HUES64 (cell line): ENCODE measurements around the gene DENND5B.
"Not testable (repeated sequence)": the region's sequence is repeated elsewhere in the genome, so short reads cannot be mapped to it uniquely, and the experiment has no call there.

ENCODE experiments used
- H3K27ac ChIP-seq: 2 replicates; pipeline ENCODE4 v1.7.0; 2013; ENCODE audit warnings: low read depth, low read length, inconsistent platforms
- H3K27me3 ChIP-seq: 2 replicates; pipeline ENCODE4 v1.6.1; 2013; ENCODE audit warnings: mild to moderate bottlenecking, low read length; ENCODE audit not compliant: insufficient read depth
- H3K36me3 ChIP-seq: 2 replicates; pipeline ENCODE4 v1.6.1; 2013; ENCODE audit warnings: mild to moderate bottlenecking, low read length; ENCODE audit not compliant: insufficient read depth
- H3K4me1 ChIP-seq: 2 replicates; pipeline ENCODE4 v1.6.1; 2013; ENCODE audit warnings: mild to moderate bottlenecking, low read length, moderate library complexity; ENCODE audit not compliant: insufficient read depth
- H3K4me3 ChIP-seq: 2 replicates; pipeline ENCODE4 v1.5.1; 2013; ENCODE audit warnings: mild to moderate bottlenecking, low read length, moderate library complexity
- H3K9ac ChIP-seq: 2 replicates; pipeline ENCODE4 v1.6.1; 2013; ENCODE audit warnings: mild to moderate bottlenecking, low read depth, low read length
- H3K9me3 ChIP-seq: 2 replicates; pipeline ENCODE4 v1.6.1; 2013; ENCODE audit warnings: low read depth, low read length; ENCODE audit not compliant: insufficient read depth
- WGBS: fragments of 150-250, 120-280 bp; methylation state at CpG from one replicate; pipeline ENCODE4 v1.1.7; 2013; ENCODE audit warnings: missing lambda C conversion rate; 5-methylcytosine and 5-hydroxymethylcytosine counted together

Gene DENND5B

DNA sequence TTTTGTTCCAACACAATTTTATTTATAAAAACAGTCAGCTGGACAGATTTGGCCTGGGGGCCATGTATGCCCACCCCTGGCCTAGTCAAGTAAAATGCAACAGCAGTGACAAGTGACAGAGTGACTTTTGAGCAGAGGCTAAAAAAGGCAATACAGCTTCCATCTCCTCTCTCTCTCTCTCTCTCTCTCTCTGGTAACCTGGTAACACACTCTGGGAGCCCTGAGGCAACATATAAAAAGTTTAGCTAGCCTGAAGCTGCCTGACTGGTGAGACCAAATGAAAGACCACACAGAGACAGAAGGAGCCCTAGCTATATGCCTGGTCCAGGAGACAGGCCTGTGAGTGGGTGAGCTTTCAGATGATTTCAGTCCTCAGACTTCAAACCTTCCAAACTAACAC, 105.4 kb downstream of the DENND5B start:
- Histone ChIP-seq H3K36me3 (no peaks in the 10 kb centered on the region), H3K9me3 (no peaks in the 10 kb centered on the region), H3K27ac (no peak overlapping the region)

GRCh38 chr12:31482816-31483215, 108.1 kb downstream of the DENND5B start:
- 94% methylated on average over 3 of the region's 3 CpGs for WGBS
- Histone ChIP-seq H3K4me1 (peaks cover 9% of the 10 kb centered on the region), H3K36me3 (peaks cover 14% of the 10 kb centered on the region; the same call in 1 of the 2 replicates), H3K27ac (no peak overlapping the region), H3K4me3 (no peak overlapping the region), H3K9me3 (no peaks in the 10 kb centered on the region), H3K27me3 (no peaks in the 10 kb centered on the region), H3K9ac (no peak overlapping the region)

More for the DNA sequence above, 105.4 kb downstream of the DENND5B start:
- no peak overlapping the region for H3K4me3 ChIP-seq
- no peak overlapping the region for H3K9ac ChIP-seq
- H3K27me3 ChIP-seq, result no peaks in the 10 kb centered on the region
- no peaks in the 10 kb centered on the region for H3K4me1 ChIP-seq

DNA sequence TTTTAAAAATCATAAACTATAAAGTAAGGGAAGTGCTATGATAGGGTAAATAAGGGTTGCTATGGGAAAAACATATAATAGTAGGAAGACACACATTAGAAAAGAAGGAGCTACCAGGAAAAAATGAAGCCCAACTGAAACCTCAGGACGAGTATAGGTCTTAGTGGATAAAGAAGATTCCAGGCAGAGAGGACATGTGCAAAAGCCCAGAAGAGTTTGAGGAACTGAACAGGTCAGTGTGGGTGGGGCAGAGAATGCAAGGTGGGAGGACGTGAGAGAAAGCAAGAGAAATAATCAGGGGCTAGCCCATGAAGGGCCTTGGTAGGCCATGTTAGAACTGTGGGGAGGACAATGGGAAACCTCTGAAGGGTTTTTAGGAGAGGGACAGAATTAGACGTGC, 109.5 kb downstream of the DENND5B start:
- 55% methylated on average over 3 of the region's 3 CpGs for WGBS

DNA sequence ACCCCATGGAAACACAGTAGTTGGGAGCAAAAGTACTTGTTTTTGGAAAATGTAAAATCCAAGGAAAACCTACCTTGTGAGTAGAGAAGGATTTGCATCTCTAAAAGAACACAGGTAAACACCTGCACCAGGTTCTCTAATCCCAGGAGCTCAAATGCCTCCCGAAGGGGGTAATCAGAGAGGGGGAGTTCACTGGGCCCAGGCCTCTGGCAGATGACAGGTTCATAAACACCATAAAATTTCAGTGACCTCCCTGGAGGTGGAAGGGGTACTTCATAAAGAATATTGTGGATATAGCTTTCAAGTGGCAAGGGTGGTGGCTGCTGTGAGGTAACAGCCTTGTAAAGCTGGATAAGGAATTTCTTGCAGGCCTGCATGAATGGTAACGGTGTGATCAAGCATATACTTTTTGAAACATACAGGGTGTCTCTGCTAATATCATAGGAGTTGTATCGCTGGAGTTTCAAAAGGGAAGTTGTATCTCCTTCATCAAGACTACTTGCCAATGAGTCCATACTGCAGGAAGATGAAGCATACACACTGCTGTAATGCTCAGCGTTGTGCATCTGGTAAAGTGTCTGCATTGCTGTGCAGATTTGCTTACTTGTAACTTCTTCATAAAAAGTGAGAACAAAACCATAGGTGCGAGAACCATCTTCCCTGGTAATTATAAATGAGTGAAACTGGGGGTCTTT, 111.3 kb downstream of the DENND5B start:
- WGBS, result 90% methylated on average over 4 of the region's 5 CpGs

More for the DNA sequence above, 109.5 kb downstream of the DENND5B start:
- Histone ChIP-seq H3K4me1 (peaks cover 9% of the 10 kb centered on the region), H3K36me3 (peaks cover 14% of the 10 kb centered on the region; the same call in 1 of the 2 replicates), H3K27me3 (no peaks in the 10 kb centered on the region), H3K9me3 (no peaks in the 10 kb centered on the region), H3K27ac (no peak overlapping the region), H3K4me3 (no peak overlapping the region), H3K9ac (no peak overlapping the region)

GRCh38 chr12:31478898-31479297, 112.0 kb downstream of the DENND5B start:
- H3K4me3 ChIP-seq, result no peak overlapping the region
- no peaks in the 10 kb centered on the region for H3K27me3 ChIP-seq
- H3K9me3 ChIP-seq, result no peaks in the 10 kb centered on the region
- H3K4me1 ChIP-seq, result peaks cover 9% of the 10 kb centered on the region
- H3K36me3 ChIP-seq, result peaks cover 14% of the 10 kb centered on the region; the same call in 1 of the 2 replicates
- no peak overlapping the region for H3K27ac ChIP-seq
- 100% methylated on average over 3 of the region's 3 CpGs for WGBS
- no peak overlapping the region for H3K9ac ChIP-seq

More for the DNA sequence above, 111.3 kb downstream of the DENND5B start:
- Histone ChIP-seq H3K36me3 (peaks cover 14% of the 10 kb centered on the region; the same call in 1 of the 2 replicates), H3K9ac (no peak overlapping the region), H3K27me3 (no peaks in the 10 kb centered on the region), H3K4me1 (peaks cover 9% of the 10 kb centered on the region), H3K4me3 (no peak overlapping the region), H3K27ac (no peak overlapping the region), H3K9me3 (no peaks in the 10 kb centered on the region)

- H3K27ac ChIP-seq, result no peak overlapping the region
- no peaks in the 10 kb centered on the region for H3K9me3 ChIP-seq
- peaks cover 14% of the 10 kb centered on the region; the same call in 1 of the 2 replicates for H3K36me3 ChIP-seq
- WGBS, result 98% methylated on average over 5 of the region's 5 CpGs
- no peak overlapping the region for H3K4me3 ChIP-seq
- H3K27me3 ChIP-seq, result no peaks in the 10 kb centered on the region
- H3K9ac ChIP-seq, result no peak overlapping the region
- H3K4me1 ChIP-seq, result peaks cover 9% of the 10 kb centered on the region
Measured at GRCh38 chr12:31478425-31478824, 112.5 kb downstream of the DENND5B start.

DNA sequence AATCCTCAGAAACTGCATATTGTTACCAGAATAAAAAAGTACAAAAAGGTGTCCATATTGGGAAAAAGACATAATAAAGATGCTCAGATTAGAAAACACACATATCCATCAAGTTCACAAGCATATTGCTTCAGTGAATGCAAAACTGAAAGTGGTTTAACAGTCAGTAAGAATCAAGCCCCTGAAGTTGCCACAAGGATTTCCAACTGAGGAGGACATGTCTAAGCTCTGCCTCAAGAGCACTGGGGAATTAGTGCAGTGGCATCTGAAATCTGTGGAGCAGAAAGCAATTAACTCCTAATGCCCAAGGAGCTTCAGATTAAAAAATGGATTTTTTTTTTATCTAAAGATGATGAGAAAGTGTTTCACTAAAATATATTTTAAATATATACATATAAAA, 113.2 kb downstream of the DENND5B start:
- Histone ChIP-seq H3K4me1 (peaks cover 9% of the 10 kb centered on the region), H3K27me3 (no peaks in the 10 kb centered on the region), H3K9ac (no peak overlapping the region), H3K27ac (no peak overlapping the region), H3K9me3 (no peaks in the 10 kb centered on the region), H3K4me3 (no peak overlapping the region), H3K36me3 (peaks cover 14% of the 10 kb centered on the region; the same call in 1 of the 2 replicates)

DNA sequence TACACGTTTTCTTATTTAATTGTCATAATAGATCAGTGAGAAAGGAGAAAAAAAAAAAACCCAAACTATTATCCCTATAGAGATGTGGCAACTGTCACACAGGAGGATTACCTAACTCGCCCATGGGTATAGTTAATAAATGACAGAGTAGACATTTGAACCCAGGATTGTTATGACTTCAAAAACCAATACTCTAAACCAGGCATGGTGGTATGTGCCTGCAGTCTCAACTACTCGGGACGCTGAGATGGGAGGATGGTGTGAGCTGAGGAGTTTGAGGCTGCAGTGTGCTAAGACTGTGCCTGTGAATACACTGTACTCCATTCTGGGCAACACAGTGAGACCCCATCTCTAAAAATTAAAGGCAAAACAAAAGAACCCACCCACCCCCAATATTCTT, 114.5 kb downstream of the DENND5B start:
- Histone ChIP-seq H3K27me3 (no peaks in the 10 kb centered on the region), H3K4me3 (no peak overlapping the region), H3K9me3 (no peaks in the 10 kb centered on the region), H3K36me3 (peaks cover 14% of the 10 kb centered on the region; the same call in 1 of the 2 replicates), H3K27ac (no peak overlapping the region), H3K9ac (no peak overlapping the region), H3K4me1 (peaks cover 9% of the 10 kb centered on the region)
- WGBS, result 89% methylated on average over 2 of the region's 4 CpGs

- WGBS, result 90% methylated on average over 7 of the region's 7 CpGs
- H3K9me3 ChIP-seq, H3K27ac ChIP-seq, H3K9ac ChIP-seq, H3K4me3 ChIP-seq, H3K27me3 ChIP-seq, H3K4me1 ChIP-seq: not testable (repeated sequence)
- H3K36me3 ChIP-seq, result peaks cover 14% of the 10 kb centered on the region; the same call in 1 of the 2 replicates
Measured at GRCh38 chr12:31475610-31476009, 115.3 kb downstream of the DENND5B start.

- Histone ChIP-seq H3K27me3 (no peaks in the 10 kb centered on the region), H3K9ac (no peak overlapping the region), H3K9me3 (no peaks in the 10 kb centered on the region), H3K4me1 (peaks cover 9% of the 10 kb centered on the region), H3K27ac (no peak overlapping the region), H3K4me3 (no peak overlapping the region), H3K36me3 (peaks cover 11% of the 10 kb centered on the region; the same call in 1 of the 2 replicates)
- no CpG with 5 or more reads among the region's 2 CpGs for WGBS
Measured at GRCh38 chr12:31474751-31475150, 116.2 kb downstream of the DENND5B start.

- Histone ChIP-seq H3K4me1 (no peaks in the 10 kb centered on the region), H3K9me3 (no peaks in the 10 kb centered on the region), H3K4me3 (no peak overlapping the region), H3K36me3 (no peaks in the 10 kb centered on the region), H3K27me3 (no peaks in the 10 kb centered on the region), H3K9ac (no peak overlapping the region), H3K27ac (no peak overlapping the region)
- 95% methylated on average over 7 of the region's 7 CpGs for WGBS
Measured at GRCh38 chr12:31471823-31472222, 119.1 kb downstream of the DENND5B start.
